Activated CD8-positive, alpha-beta memory T cell treated with anti-CD3 and anti-CD28 coated beads, Interleukin-2, amount 10 ng/mL, durations not matched to agents 7 days and 5 days (primary cell): Measurements from ENCODE around the gene FUBP3. TPM values are rescaled to one million over a fixed set of nuclear protein-coding genes. Genes with fewer than 3 reads are reported as not detected.

Experiments
- ATAC-seq: fragments of 150-1000 bp; cut with Tn5 transposase; one replicate; pipeline ENCODE4 v1.10.0; 2021; ENCODE audit warnings: moderate library complexity
- CTCF ChIA-PET: fragments of 350-600 bp; sonication (Branson Sonifier 250); formaldehyde crosslinking; loops from one replicate; lab custom pipeline; 2021; ENCODE audit warnings: antibody characterized with exemption; lab: Charles Lee
- DNase-seq: peaks from one replicate; pipeline ENCODE4 v3.0.0-alpha.2; 2020
- H3K27ac Mint-ChIP-seq: one replicate; pipeline ENCODE4 v1.8.0; 2021; ENCODE audit warnings: mild to moderate bottlenecking, mixed read lengths
- H3K27me3 Mint-ChIP-seq: one replicate; pipeline ENCODE4 v1.8.0; 2021; ENCODE audit warnings: mixed read lengths
- H3K36me3 Mint-ChIP-seq: one replicate; pipeline ENCODE4 v1.8.0; 2021; ENCODE audit warnings: mild to moderate bottlenecking, mixed read lengths
- H3K4me1 Mint-ChIP-seq: one replicate; pipeline ENCODE4 v1.8.0; 2021; ENCODE audit warnings: mixed read lengths
- H3K4me3 Mint-ChIP-seq: one replicate; pipeline ENCODE4 v1.8.0; 2021; ENCODE audit warnings: mild to moderate bottlenecking, moderate library complexity, mixed read lengths
- H3K9me3 Mint-ChIP-seq: one replicate; pipeline ENCODE4 v1.8.0; 2022; ENCODE audit warnings: low read depth, mixed read lengths
- total RNA-seq, 2 experiments: library from RNA; stranded (reverse); gene quantifications; one replicate each; pipeline ENCODE4 v1.2.3, GENCODE V29; 2021

FUBP3 gene
- total RNA-seq, 2 experiments from 2014 or later = 37.8 to 46.0 TPM

DNA sequence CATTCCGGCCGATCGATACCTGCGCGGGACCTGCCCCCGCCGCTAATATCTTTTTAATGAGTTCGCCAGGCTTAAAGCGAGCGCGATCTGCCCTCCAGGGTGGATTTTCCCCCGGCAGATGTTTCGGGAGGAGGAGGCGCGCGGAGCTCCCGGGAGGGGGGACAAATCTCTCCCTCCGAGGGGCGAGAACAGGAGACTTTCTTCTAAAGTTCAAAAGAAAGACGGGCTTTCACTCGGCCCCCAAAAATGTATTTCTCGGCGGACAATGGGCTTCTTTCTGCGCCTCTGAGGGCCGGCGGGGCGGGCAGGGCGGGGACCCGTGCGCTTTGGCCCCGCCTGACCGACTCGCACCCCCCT lies 80.9 kb downstream of the FUBP3 start:
- H3K4me1 Mint-ChIP-seq = peaks cover 5% of the 10 kb centered on the region
- DNase-seq (no peak), ATAC-seq (no peak)
- H3K4me3 Mint-ChIP-seq = no peak overlapping the region
- peaks cover 80% of the 10 kb centered on the region for H3K27me3 Mint-ChIP-seq
- H3K9me3 Mint-ChIP-seq = no peaks in the 10 kb centered on the region
- peak overlapping the region; percentile 36 for H3K27ac Mint-ChIP-seq
- CTCF ChIA-PET = no interaction called here
- peaks cover under 1% of the 10 kb centered on the region for H3K36me3 Mint-ChIP-seq

DNA sequence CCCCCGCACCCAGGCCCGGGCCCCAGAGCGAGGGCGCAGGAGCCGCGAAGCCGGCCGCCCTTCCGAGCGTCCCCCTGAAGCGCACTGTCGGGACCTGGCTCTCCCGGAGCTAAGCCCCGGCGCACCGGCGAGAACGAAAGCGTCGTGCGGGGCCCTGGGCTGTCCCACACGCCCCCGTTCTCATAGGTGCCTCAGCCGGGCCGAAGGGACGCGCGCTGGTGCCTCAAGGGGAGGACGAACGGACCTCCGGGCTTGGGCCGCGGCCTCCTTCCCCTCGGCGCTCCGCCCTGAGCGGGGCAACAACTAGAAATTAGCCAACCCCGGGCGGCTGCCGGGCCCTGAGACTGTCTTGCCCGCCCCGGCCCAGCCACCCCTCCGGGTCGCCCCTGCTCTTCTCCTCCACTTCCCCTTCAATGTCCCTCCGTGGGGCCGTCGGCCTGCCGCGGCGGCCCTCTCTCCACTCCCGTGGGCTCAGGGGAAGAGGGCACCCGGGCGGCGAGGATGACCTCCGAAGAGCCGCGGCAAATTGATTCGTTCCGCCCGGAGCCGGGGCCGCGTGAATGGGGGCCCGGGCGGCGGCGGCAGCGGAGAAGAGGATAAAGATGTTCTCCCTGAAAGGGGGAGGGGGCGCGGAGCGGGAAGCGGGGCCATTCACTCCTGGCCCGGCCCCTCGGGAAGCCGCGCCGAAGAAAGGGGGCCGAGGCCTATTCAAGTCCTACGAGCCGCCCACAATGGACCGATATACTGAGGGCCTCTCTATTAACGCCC lies 81.5 kb downstream of the FUBP3 start:
- Mint-ChIP-seq H3K27ac (no peak overlapping the region), H3K9me3 (no peaks in the 10 kb centered on the region), H3K4me3 (no peak overlapping the region), H3K36me3 (peaks cover 2% of the 10 kb centered on the region), H3K4me1 (peaks cover 7% of the 10 kb centered on the region), H3K27me3 (peaks cover 79% of the 10 kb centered on the region)
- DNase-seq (no peak), ATAC-seq (no peak)
- CTCF ChIA-PET = no interaction called here

DNA sequence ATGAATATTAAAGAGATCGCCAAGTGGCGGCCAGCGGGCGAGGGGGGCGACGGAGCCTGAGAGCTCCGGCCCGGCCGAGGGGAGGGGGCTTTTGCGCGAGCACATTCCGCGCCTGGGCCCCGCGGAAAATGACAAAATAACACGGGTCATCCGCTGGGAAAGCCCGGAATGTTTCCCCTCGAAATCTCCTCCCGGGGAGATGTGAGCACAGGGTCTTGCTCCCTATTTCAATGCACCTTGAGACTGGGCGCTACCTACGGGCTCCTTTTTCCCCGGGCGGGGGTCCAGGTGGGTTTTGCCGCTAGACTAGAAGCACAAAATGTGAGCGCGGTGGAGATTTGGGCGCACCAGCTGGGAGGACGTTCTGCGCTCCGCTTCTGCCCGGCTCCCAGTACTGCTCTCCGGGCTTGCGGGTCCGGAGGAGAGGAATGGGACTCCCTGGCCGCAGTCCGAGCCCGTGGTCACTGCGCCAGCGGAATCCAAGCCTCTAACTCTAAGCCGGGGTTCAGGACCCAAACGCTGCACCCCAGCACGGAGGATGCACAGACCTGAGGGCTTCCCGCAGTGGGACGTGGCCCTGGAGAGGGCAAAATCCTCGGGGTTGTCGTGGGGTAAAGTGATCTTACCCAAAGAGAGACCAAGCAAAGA lies 82.2 kb downstream of the FUBP3 start:
- Mint-ChIP-seq H3K4me1 (peaks cover 7% of the 10 kb centered on the region), H3K27ac (no peak overlapping the region), H3K9me3 (no peaks in the 10 kb centered on the region), H3K27me3 (peaks cover 79% of the 10 kb centered on the region), H3K4me3 (no peak overlapping the region), H3K36me3 (peaks cover 2% of the 10 kb centered on the region)
- ATAC-seq = no peak
- DNase-seq = no peak
- CTCF ChIA-PET = interaction anchor here (2.1 kb wide), 1 partner anchor 21 kb away, joined by 7 read pairs; no protein-coding TSS in a partner anchor

DNA sequence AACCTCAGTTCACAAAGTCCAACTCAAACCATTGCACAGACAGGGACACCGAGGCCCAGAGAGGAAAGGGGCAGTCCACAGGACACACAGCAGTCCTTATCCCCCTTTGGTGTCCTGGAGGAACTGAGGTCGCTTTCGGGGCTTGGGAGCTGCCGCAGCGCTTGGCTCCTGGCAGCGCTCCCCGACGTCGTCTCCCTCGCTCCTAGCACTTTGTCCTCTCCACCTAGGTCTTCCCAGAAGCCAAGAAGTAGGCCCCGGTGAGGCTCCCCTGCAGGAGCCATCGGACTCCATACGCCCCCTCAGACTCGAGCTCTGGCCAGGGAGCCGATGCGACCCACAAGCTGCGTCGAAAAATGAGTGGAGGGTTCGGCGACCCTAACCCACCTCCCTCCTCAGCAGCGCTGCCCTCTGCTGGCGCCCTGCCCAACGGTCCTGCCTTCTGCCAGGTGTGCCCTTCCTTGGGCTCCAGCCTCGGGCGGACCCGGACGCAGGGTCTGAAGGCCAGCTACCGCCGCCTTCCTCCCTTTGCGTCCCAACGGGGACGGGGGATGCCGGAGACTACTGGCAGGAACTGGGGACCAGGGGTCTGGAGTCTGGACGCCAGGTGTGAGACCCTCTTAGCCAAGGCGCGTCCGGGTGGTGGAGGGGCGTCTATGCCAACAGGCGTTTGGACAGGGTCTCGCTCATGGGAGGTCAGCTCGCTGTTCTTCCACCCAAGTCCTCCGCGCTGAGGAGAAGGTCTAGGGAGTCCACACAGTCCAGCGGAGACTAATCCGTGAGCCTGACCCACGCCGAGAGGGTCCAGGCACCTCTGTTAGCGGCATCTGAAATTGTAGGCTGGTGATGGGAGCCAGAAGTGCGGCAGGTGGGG lies 83.0 kb downstream of the FUBP3 start:
- H3K4me1 Mint-ChIP-seq = peaks cover 7% of the 10 kb centered on the region
- CTCF ChIA-PET = interaction anchor here (2.1 kb wide), 1 partner anchor 20 kb away, joined by 7 read pairs; no protein-coding TSS in a partner anchor
- no peaks in the 10 kb centered on the region for H3K9me3 Mint-ChIP-seq
- DNase-seq (no peak), ATAC-seq (no peak)
- H3K27ac Mint-ChIP-seq = peak overlapping the region; percentile 39
- peaks cover 78% of the 10 kb centered on the region for H3K27me3 Mint-ChIP-seq
- no peak overlapping the region for H3K4me3 Mint-ChIP-seq
- H3K36me3 Mint-ChIP-seq = peaks cover 2% of the 10 kb centered on the region

DNA sequence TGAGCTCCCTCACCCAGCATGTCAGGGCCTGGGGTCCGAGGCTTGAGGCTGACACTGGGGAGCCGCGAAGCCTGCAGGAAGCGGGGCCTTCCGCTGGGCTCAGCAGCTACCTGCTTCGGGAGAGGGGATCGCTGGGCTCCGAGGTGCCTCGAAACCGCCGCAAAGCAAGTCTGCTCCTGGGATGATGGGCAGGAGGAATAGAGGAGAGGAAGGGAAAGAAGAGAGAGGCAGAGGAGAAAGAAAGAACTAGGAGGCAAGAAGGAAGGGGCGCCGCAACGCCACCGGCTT lies 83.5 kb downstream of the FUBP3 start:
- Mint-ChIP-seq H3K4me1 (peaks cover 7% of the 10 kb centered on the region), H3K9me3 (no peaks in the 10 kb centered on the region), H3K36me3 (peaks cover 2% of the 10 kb centered on the region), H3K27ac (peak overlapping the region; percentile 39), H3K4me3 (no peak overlapping the region), H3K27me3 (peaks cover 80% of the 10 kb centered on the region)
- ATAC-seq (no peak), DNase-seq (no peak)
- CTCF ChIA-PET = interaction anchor here (2.1 kb wide), 1 partner anchor 20 kb away, joined by 7 read pairs; no protein-coding TSS in a partner anchor

DNA sequence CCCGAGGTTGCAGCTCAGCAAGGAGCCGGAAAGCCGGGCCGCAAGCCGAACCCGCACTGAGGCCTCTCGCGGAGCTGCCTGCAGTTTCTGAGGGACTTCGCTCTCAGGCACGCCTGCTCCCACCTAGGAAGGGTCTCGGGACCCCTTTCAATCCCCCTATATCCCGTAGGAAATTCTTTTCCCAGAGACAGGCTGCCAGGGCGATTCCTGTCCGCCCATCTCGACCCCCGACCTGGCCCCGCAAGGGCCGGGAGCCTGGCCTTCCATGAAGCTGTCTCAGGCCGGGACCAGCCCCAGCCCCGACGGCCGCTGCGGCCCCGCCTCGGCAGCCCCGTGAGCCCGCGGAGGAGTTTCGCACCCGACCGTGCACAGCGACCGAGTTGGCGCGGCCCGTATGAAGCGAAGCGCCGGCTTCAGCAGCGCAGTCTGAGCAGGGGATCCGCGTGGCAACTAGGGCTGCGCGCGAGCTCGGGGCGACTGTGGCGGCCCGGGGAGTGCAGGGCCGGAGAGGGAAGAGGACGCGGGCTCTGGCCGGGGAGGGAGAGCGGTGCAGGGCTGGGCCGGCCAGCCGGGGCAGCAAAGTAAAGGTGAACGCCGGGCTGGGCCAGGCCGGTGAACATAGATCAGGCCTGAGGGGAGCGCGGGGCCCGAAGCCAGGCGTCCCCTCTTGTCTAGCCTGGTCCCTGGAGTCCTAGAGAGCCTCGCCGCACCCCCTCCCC lies 84.0 kb downstream of the FUBP3 start:
- Mint-ChIP-seq H3K27me3 (peaks cover 80% of the 10 kb centered on the region), H3K4me1 (peaks cover 7% of the 10 kb centered on the region), H3K27ac (no peak overlapping the region), H3K4me3 (no peak overlapping the region), H3K9me3 (no peaks in the 10 kb centered on the region), H3K36me3 (peaks cover 2% of the 10 kb centered on the region)
- CTCF ChIA-PET = interaction anchor here (2.1 kb wide), 1 partner anchor 19 kb away, joined by 7 read pairs; no protein-coding TSS in a partner anchor
- ATAC-seq (no peak), DNase-seq (no peak)

DNA sequence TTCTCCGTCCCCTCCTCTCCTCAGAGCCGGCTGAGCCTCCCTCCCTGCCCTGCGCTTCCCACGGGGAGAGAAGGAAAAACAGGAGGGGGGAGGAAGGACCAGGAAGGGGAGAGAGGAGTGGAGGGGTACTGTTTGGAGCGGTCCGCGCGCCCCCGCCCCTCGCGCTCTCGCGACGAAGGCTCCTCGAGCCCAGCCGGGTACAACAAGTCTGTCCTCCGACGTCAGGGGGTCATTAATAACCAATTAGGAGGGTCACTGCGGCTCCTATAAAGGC lies 84.5 kb downstream of the FUBP3 start:
- Mint-ChIP-seq H3K4me1 (peaks cover 7% of the 10 kb centered on the region), H3K9me3 (no peaks in the 10 kb centered on the region), H3K27me3 (peaks cover 79% of the 10 kb centered on the region), H3K27ac (no peak overlapping the region), H3K4me3 (no peak overlapping the region), H3K36me3 (peaks cover 2% of the 10 kb centered on the region)
- CTCF ChIA-PET = no interaction called here
- DNase-seq (no peak), ATAC-seq (no peak)

DNA sequence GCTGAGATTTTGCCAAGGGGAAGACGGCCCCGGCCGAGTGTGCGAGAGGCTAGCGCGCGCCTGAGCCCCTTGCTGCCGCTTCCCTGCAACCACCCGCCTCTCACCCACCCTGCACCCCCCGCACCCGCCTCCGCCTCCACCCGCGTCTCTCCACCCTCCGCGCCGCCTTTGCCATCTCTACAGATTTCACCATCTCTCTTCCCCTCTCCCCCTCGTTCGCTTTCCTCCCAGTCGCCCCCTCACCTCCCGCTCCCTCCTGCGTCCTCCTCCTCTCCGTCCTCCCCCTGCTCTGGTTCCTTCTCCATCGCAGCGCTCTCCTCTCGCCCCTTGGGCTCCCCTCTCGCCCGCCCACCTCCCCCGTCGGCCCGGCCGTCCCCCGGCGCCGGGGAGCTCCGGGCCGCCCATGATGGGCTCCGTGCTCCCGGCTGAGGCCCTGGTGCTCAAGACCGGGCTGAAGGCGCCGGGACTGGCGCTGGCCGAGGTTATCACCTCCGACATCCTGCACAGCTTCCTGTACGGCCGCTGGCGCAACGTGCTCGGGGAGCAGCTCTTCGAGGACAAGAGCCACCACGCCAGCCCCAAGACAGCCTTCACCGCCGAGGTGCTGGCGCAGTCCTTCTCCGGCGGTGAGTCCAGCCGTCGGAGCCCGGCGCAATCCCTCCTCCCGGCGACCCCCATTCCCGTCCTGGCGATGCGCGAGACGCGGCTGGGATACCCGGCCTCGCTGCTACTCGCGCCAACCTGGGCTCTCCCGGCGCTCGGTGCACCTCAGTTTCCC lies 85.1 kb downstream of the FUBP3 start, which contains the start of gene PRDM12:
Gene PRDM12, plus strand, starts transcription at position 344 of the 778 bp plus-strand sequence. Its CDS starts 60 bp downstream, at position 404.
- Mint-ChIP-seq H3K9me3 (no peaks in the 10 kb centered on the region), H3K4me1 (peaks cover 7% of the 10 kb centered on the region), H3K27ac (peak within 1 kb of the TSS; percentile 64), H3K36me3 (peaks cover 2% of the 10 kb centered on the region), H3K4me3 (no peak within 1 kb of the TSS), H3K27me3 (peaks cover 75% of the 10 kb centered on the region)
- ATAC-seq (no peak), DNase-seq (no peak)
- CTCF ChIA-PET = interaction anchor here (1.4 kb wide), 1 partner anchor 18 kb away, joined by 4 read pairs; no protein-coding TSS in a partner anchor

DNA sequence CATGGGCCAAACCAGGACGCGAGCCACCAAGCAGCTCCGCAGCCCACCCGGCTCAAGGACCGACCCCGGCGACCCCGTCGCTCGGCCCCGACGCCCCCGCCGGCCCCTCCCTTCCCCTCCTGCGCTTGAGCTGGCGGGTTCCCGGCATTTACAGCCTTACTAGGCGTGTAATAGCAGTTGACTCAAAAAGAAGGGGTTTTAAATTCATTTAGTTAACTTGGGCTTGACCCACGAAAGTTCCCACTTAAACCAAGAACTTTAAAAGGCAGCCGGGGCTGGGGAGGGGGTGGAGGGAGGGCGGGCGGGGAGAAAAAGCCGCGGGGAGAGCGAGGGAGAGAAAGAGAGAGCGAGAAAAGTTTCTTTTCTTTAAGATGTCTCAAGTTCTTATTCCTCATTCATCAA lies 85.7 kb downstream of the FUBP3 start:
- Mint-ChIP-seq H3K4me1 (peaks cover 7% of the 10 kb centered on the region), H3K4me3 (no peak overlapping the region), H3K36me3 (peaks cover 2% of the 10 kb centered on the region), H3K9me3 (no peaks in the 10 kb centered on the region), H3K27ac (peak overlapping the region; percentile 64), H3K27me3 (peaks cover 73% of the 10 kb centered on the region)
- DNase-seq (no peak), ATAC-seq (no peak)
- CTCF ChIA-PET = interaction anchor here (1.4 kb wide), 1 partner anchor 17 kb away, joined by 4 read pairs; no protein-coding TSS in a partner anchor

DNA sequence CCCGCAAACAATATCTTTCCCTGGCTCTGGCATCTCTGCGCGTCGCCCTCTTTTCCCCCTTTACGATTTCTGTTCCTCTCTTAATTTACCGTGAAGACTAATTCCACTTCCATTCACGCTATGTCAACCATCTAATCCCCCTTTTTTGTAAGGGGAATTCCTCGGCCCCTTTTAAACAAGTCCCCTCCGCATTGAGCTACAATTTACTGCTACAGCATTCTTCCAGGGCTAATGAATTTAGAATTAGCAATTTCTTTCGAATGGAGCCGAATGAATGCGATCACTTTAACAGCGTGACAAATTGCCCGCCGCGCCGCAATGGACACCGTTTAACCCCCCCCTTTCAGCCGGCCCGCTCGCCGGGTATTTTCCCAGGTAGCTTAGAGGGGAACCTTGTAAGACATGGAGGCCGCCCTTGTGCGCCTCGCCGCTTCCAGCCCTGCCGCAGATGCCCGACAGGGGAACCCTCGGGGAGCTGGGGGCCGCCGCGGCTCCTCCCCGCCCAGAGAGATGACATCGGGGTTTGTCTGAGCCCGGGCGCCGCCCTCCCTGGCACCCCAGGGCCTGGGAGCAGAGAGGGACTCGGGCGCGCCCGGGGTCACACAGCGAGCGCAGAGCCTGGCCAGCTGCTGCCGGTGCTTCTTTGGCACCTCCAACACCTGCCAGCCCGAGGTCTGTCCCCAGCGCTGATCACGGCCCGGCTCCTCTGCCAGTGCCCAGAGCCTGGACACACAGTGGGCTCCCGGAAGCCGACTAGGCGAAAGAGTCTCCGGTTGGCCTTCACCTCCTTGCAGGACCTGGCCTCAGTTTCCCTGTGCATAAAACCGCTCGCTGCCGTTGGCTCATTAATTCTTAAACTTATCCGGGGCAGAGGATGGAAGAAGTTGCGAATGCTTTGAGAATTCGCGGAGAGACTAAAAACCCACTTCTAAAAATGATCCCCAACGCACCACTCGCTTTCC lies 86.3 kb downstream of the FUBP3 start:
- Mint-ChIP-seq H3K4me1 (peaks cover 7% of the 10 kb centered on the region), H3K9me3 (no peaks in the 10 kb centered on the region), H3K27me3 (peaks cover 75% of the 10 kb centered on the region), H3K36me3 (peaks cover 2% of the 10 kb centered on the region), H3K4me3 (no peak overlapping the region), H3K27ac (peak overlapping the region; percentile 64)
- ATAC-seq = no peak
- DNase-seq = no peak
- CTCF ChIA-PET = interaction anchor here (1.4 kb wide), 1 partner anchor 17 kb away, joined by 4 read pairs; no protein-coding TSS in a partner anchor

DNA sequence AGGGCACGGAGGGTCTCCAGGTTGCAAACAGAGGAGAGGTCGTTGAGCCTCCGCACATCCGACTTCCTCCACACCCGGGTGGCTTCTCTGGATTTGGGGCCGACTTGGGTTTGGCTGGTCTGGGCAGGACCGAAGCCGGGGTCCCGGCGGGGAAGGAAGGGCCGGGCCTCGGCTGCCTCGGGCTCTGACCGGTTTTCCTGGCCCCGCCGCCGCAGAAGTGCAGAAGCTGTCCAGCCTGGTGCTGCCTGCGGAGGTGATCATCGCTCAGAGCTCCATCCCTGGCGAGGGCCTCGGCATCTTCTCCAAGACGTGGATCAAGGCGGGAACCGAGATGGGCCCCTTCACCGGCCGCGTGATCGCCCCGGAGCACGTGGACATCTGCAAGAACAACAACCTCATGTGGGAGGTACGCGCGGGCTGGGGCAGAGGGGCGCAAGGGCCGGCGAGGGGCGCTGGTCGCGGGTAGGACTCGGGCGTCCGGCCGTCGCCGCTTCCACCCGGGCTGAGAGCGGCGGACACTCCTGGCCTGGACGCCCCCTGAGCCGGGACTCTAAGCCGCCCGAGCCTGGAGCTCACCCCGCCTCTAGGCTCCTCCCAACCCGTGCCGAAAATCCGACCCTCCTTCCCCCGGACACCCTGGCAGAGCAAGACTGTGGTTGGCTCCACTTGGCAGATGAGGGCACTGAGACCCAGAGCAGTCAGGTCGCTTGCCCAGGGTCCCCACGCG lies 87.2 kb downstream of the FUBP3 start:
- H3K9me3 Mint-ChIP-seq = no peaks in the 10 kb centered on the region
- DNase-seq = no peak
- no peak overlapping the region for H3K27ac Mint-ChIP-seq
- ATAC-seq = no peak
- H3K36me3 Mint-ChIP-seq = peaks cover 2% of the 10 kb centered on the region
- H3K27me3 Mint-ChIP-seq = peaks cover 74% of the 10 kb centered on the region
- H3K4me3 Mint-ChIP-seq = no peak overlapping the region
- CTCF ChIA-PET = interaction anchor here (1.2 kb wide), 1 partner anchor 17 kb away, joined by 3 read pairs; no protein-coding TSS in a partner anchor
- peaks cover 7% of the 10 kb centered on the region for H3K4me1 Mint-ChIP-seq
